Bronchial epithelial cell (primary cell): ENCODE results near the gene LMAN1L. TPM values are rescaled to one million over a fixed set of nuclear protein-coding genes. Genes with fewer than 3 reads are reported as not detected.

Experiments used
- DNase-seq: peaks from one replicate; pipeline ENCODE4 v3.0.0-alpha.2; 2010; ENCODE audit warnings: low read depth
- FAIRE-seq: peaks from 2 replicates; lab custom pipeline; 2011; peaks lifted over from hg19 to GRCh38; lab: Jason Lieb, UNC
- H3K27me3 ChIP-seq: 2 replicates; pipeline ENCODE4 v1.5.1; 2011; ENCODE audit warnings: low read length; ENCODE audit not compliant: control insufficient read depth, insufficient read depth
- H3K36me3 ChIP-seq: 2 replicates; pipeline ENCODE4 v1.5.1; 2011; ENCODE audit warnings: low read length; ENCODE audit not compliant: control insufficient read depth, insufficient read depth
- H3K4me3 ChIP-seq: 2 replicates; pipeline ENCODE4 v1.5.1; 2011; ENCODE audit warnings: mild to moderate bottlenecking, low read depth, low read length, control low read depth
- CTCF ChIP-seq: IDR thresholded peaks from 2 replicates; pipeline ENCODE4 v1.5.1; 2011; ENCODE audit warnings: mild to moderate bottlenecking, moderate library complexity, low read length, control low read depth, inconsistent platforms; ENCODE audit not compliant: insufficient read depth, severe bottlenecking
- total RNA-seq: library from RNA; depleted of rRNA; stranded (reverse); fragments of >200 nt; gene quantifications from 2 replicates; pipeline ENCODE4 v1.2.1, GENCODE V29; 2014

LMAN1L gene
- total RNA-seq, 1 donor from 2014 or later = under 0.01 TPM

GRCh38 chr15:74869726-74870407, 57.2 kb downstream of the LMAN1L start:
- peaks cover 4% of the 10 kb centered on the region for H3K36me3 ChIP-seq
- no peaks in the 10 kb centered on the region for H3K27me3 ChIP-seq
- H3K4me3 ChIP-seq = no peak overlapping the region
- TF ChIP-seq CTCF = no peak
- FAIRE-seq (no peak), DNase-seq (no peak)

- Histone ChIP-seq H3K4me3 (no peak overlapping the region), H3K27me3 (no peaks in the 10 kb centered on the region), H3K36me3 (peaks cover 4% of the 10 kb centered on the region)
- DNase-seq = peak; percentile 47
- no peak for TF ChIP-seq CTCF
- no peak for FAIRE-seq
Measured at GRCh38 chr15:74870436-74871215, 58.0 kb downstream of the LMAN1L start.

DNA sequence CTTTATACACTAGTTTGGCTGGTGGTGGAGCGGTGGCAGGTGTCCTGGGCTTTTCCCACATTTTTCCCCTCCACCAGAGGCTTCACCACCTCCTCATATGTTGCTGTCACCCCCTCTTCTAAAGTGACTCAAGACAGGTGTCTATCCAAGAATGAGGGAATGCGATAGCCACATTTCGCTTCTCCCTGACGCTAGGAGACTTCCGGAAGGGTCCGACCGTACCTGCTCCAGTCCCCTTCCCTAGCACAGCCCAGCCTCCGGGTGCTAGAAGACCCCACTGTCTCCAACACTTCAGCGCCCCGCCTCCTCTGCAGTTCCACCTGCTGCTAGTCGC, 60.0 kb downstream of the LMAN1L start:
- Histone ChIP-seq H3K27me3 (no peaks in the 10 kb centered on the region), H3K36me3 (peaks cover 3% of the 10 kb centered on the region), H3K4me3 (peak overlapping the region; percentile 73)
- FAIRE-seq (no peak), DNase-seq (no peak)
- TF ChIP-seq CTCF = no peak

DNA sequence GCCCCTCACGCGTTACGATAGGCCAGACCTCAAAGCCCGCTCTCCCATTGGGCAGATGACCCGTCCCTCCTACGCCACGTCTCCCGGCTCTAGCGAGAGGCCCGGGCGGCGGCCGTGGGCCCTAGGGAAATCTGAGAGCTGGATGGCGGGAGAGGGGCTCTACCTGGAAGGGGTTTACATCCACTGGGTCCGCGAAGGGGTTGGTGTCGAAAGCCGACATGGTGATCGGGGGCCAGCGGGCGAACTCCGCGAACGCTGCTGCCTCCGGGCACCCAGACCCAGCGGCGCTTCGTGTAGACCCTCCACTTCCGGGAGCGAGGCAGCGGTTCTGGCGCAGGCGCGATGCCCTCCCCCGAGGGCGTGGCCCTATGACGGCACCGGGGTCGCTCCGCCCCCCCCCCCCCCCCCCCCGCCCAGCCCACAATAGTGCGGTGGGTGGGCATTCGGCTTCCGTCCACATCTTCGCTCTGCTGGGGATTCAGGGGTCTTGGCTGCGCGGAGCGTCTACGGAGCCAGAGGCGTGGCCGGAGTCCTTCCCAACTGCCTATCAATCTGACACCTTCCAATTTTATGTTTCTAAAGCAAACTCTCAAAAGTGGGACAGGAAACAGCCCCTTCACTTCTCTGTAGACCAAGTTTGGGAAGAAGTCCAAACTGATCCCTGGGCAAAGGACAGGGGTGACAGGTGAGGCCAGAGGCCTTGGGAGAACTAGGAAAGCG, 60.6 kb downstream of the LMAN1L start, which contains the start of gene SCAMP2:
Gene SCAMP2, minus strand, starts transcription at position 330 of the 720 bp plus-strand sequence. Its CDS starts 110 bp downstream, at position 220.
- peak; percentile 89 for DNase-seq
- TF ChIP-seq CTCF = no peak
- Histone ChIP-seq H3K27me3 (no peaks in the 10 kb centered on the region), H3K36me3 (peaks cover 2% of the 10 kb centered on the region), H3K4me3 (peak within 1 kb of the TSS; percentile 73)
- FAIRE-seq = no peak

- H3K27me3 ChIP-seq = no peaks in the 10 kb centered on the region
- H3K36me3 ChIP-seq = peaks cover 2% of the 10 kb centered on the region
- DNase-seq = no peak
- peak overlapping the region; percentile 73 for H3K4me3 ChIP-seq
- TF ChIP-seq CTCF = no peak
- FAIRE-seq = no peak
Measured at GRCh38 chr15:74873756-74874424, 61.3 kb downstream of the LMAN1L start.

Other genes with a start within 250 kb of the LMAN1L start
- 66.3 and 115 TPM in 2 replicates for gene CLK3, start 197.0 kb upstream of the LMAN1L start, total RNA-seq
- gene EDC3, start 116.8 kb upstream of the LMAN1L start, total RNA-seq = 6.1 and 8.6 TPM in 2 replicates
- gene CYP1A1, start 87.3 kb upstream of the LMAN1L start, total RNA-seq = 0.26 TPM in 2 replicates
- not detected in 2 replicates for gene CYP1A2, start 64.0 kb upstream of the LMAN1L start, total RNA-seq
- 28.9 and 29.2 TPM in 2 replicates for gene CSK, start 30.8 kb upstream of the LMAN1L start, total RNA-seq
- gene CPLX3, start 13.8 kb downstream of the LMAN1L start, total RNA-seq = not detected in 2 replicates
- gene ULK3, start 30.3 kb downstream of the LMAN1L start, total RNA-seq = 17.4 and 23.6 TPM in 2 replicates
- gene SCAMP2, start 60.5 kb downstream of the LMAN1L start, total RNA-seq = 20.5 and 30.7 TPM in 2 replicates
- 25.0 and 35.0 TPM in 2 replicates for gene MPI, start 77.2 kb downstream of the LMAN1L start, total RNA-seq
- 67.3 and 72.4 TPM in 2 replicates for gene FAM219B, start 94.0 kb downstream of the LMAN1L start, total RNA-seq
- gene COX5A, start 125.2 kb downstream of the LMAN1L start, total RNA-seq = 55.3 and 66.6 TPM in 2 replicates
- 3.3 and 8.7 TPM in 2 replicates for gene RPP25, start 143.9 kb downstream of the LMAN1L start, total RNA-seq
- 0.13 and 1.3 TPM in 2 replicates for gene SCAMP5, start 182.7 kb downstream of the LMAN1L start, total RNA-seq
- 13.2 and 14.8 TPM in 2 replicates for gene PPCDC, start 210.8 kb downstream of the LMAN1L start, total RNA-seq